Endothelial cell of umbilical vein (primary cell): ENCODE results near the gene EFNA2. TPM values are rescaled to one million over a fixed set of nuclear protein-coding genes. Genes with fewer than 3 reads are reported as not detected.

Source experiments
- Bru-seq: library from RNA; stranded (reverse); fragments of 400-500 nt; gene quantifications from one replicate; lab custom pipeline; 2021; lab: Mats Ljungman, UMichigan
- BruChase-seq, 2 experiments: library from RNA; stranded (reverse); fragments of 400-500 nt; gene quantifications; one replicate each; lab custom pipeline; 2021; lab: Mats Ljungman, UMichigan
- BruUV-seq: library from RNA; stranded (reverse); fragments of 400-500 nt; replicated peaks from 2 replicates; lab custom pipeline; 2021; lab: Mats Ljungman, UMichigan
- CTCF ChIA-PET: fragments of 300-600, 350-600 bp; sonication (Branson Sonifier 250); formaldehyde crosslinking; loops from one replicate; lab custom pipeline; 2021; ENCODE audit warnings: antibody characterized with exemption, inconsistent platforms; lab: Charles Lee
- POLR2A ChIA-PET: fragments of 300-600, 350-600 bp; sonication (Branson Sonifier 250); formaldehyde crosslinking; loops from one replicate; lab custom pipeline; 2021; ENCODE audit warnings: antibody characterized with exemption, inconsistent platforms; lab: Charles Lee
- DNase-seq: peaks from one replicate; pipeline ENCODE4 v3.0.0-alpha.2; 2011; ENCODE audit warnings: low read depth, low spot score
- FAIRE-seq: peaks from 2 replicates; lab custom pipeline; 2011; peaks lifted over from hg19 to GRCh38; lab: Jason Lieb, UNC
- H2AFZ ChIP-seq: 2 replicates; pipeline ENCODE4 v1.6.0; 2012; ENCODE audit warnings: low read depth, low read length, control low read depth, inconsistent platforms
- H3K27ac ChIP-seq: 2 replicates; pipeline ENCODE4 v1.5.1; 2011; ENCODE audit warnings: low read depth, mild to moderate bottlenecking, control low read depth, low read length, moderate library complexity; ENCODE audit not compliant: insufficient read depth
- H3K27me3 ChIP-seq, 2 experiments: 2 replicates each; pipeline versions ENCODE4 v1.6.0 to v1.6.1; 2011; ENCODE audit warnings: low read length in 2 of 2, mixed read lengths in 1 of 2; ENCODE audit not compliant: control insufficient read depth in 2 of 2, insufficient read depth in 2 of 2
- H3K36me3 ChIP-seq, 2 experiments: 2 replicates in 1 of 2; 3 replicates in 1 of 2; pipeline ENCODE4 v1.5.1; 2011; ENCODE audit warnings: low read length in 2 of 2, mild to moderate bottlenecking in 1 of 2, moderate library complexity in 1 of 2; ENCODE audit not compliant: control insufficient read depth in 2 of 2, insufficient read depth in 2 of 2; ENCODE audit errors: extremely low read depth in 1 of 2
- H3K4me1 ChIP-seq: 3 replicates; pipeline ENCODE4 v1.5.1; 2011; ENCODE audit warnings: mild to moderate bottlenecking, low read length; ENCODE audit not compliant: control insufficient read depth, insufficient read depth; ENCODE audit errors: extremely low read depth
- H3K4me2 ChIP-seq: 2 replicates; pipeline ENCODE4 v1.6.1; 2011; ENCODE audit warnings: low read length, control low read depth, mixed read lengths; ENCODE audit not compliant: insufficient read depth
- H3K4me3 ChIP-seq, 3 experiments: fragments of 200-600 bp in 1 of 3; sonication (generic), shearing (Covaris generic) in 1 of 3; replicated peaks in 1 of 3; 2 replicates each; pipeline ENCODE4 v1.5.1; 2011 to 2016; ENCODE audit warnings: control low read depth in 3 of 3, low read length in 3 of 3, mild to moderate bottlenecking in 2 of 3, inconsistent platforms in 1 of 3, low read depth in 1 of 3, moderate library complexity in 1 of 3; ENCODE audit not compliant: insufficient read depth in 1 of 3
- H3K79me2 ChIP-seq: 2 replicates; pipeline ENCODE4 v1.6.0; 2012; ENCODE audit warnings: low read length, inconsistent platforms; ENCODE audit not compliant: control insufficient read depth, insufficient read depth
- H3K9ac ChIP-seq: replicated peaks from 2 replicates; pipeline ENCODE3; 2011; ENCODE audit warnings: low read length, control low read depth; ENCODE audit not compliant: insufficient read depth; ENCODE audit errors: extremely low read depth
- H3K9me1 ChIP-seq: replicated peaks from 3 replicates; pipeline ENCODE4 v1.6.0; 2011; ENCODE audit warnings: mild to moderate bottlenecking, low read length; ENCODE audit not compliant: control insufficient read depth, insufficient read depth; ENCODE audit errors: extremely low read depth
- H3K9me3 ChIP-seq: replicated peaks from 2 replicates; pipeline ENCODE4 v1.5.1; 2012; ENCODE audit warnings: low read length, inconsistent platforms; ENCODE audit not compliant: control insufficient read depth, insufficient read depth
- H4K20me1 ChIP-seq: replicated peaks from 2 replicates; pipeline ENCODE3; 2011; ENCODE audit warnings: mild to moderate bottlenecking, low read length; ENCODE audit not compliant: control insufficient read depth, insufficient read depth; ENCODE audit errors: extremely low read depth
- EZH2 ChIP-seq: IDR thresholded peaks from 2 replicates; pipeline ENCODE4 v1.6.1; 2012; ENCODE audit warnings: borderline replicate concordance, low read depth, mild to moderate bottlenecking, moderate library complexity, low read length, inconsistent platforms; ENCODE audit not compliant: severe bottlenecking
- FOS ChIP-seq: IDR thresholded peaks from 2 replicates; pipeline ENCODE4 v1.6.1; 2011; ENCODE audit warnings: mild to moderate bottlenecking, low read length, moderate library complexity, borderline replicate concordance; ENCODE audit not compliant: insufficient read depth
- GATA2 ChIP-seq: IDR thresholded peaks from 2 replicates; pipeline ENCODE4 v1.7.0; 2011; ENCODE audit warnings: low read depth, mild to moderate bottlenecking, moderate library complexity, mixed read lengths, low read length; ENCODE audit not compliant: insufficient read length, insufficient read depth
- JUN ChIP-seq: IDR thresholded peaks from 2 replicates; pipeline ENCODE4 v1.6.1; 2011; ENCODE audit warnings: borderline replicate concordance, low read depth; ENCODE audit not compliant: insufficient read length, insufficient read depth
- MYC ChIP-seq: IDR thresholded peaks from one replicate; pipeline ENCODE4 v1.6.1; 2011; ENCODE audit warnings: mild to moderate bottlenecking, low read depth, low read length
- POLR2A ChIP-seq: IDR thresholded peaks from 2 replicates; pipeline ENCODE4 v1.6.1; 2012; ENCODE audit warnings: low read depth, mild to moderate bottlenecking, control low read depth, low read length
- POLR2AphosphoS5 ChIP-seq: IDR thresholded peaks from 2 replicates; pipeline ENCODE4 v1.6.1; 2012; ENCODE audit warnings: low read depth, mild to moderate bottlenecking, control low read depth, low read length, moderate library complexity; ENCODE audit not compliant: insufficient read depth
- dilution Hi-C: fragments of 300-500 bp; cut with MboI; formaldehyde crosslinking; loops from one replicate; pipeline ENCODE4 v1.15.0; 2019; ENCODE audit warnings: low sequenced_read_pairs; ENCODE audit not compliant: extremely low pct_ligation_motif_present
- intact Hi-C: fragments of 100-400 bp; cut with micrococcal nuclease; formaldehyde crosslinking; loops from one replicate; pipeline ENCODE4 v1.10.0; 2022
- long read RNA-seq: library from polyadenylated mRNA; stranded (forward); transcript quantifications from one replicate; pipeline ENCODE4 v2.0.0, GENCODE V29; 2021
- polyA minus RNA-seq, 3 experiments: library from RNA; depleted of rRNA, polyadenylated mRNA; stranded (reverse); fragments of >200 nt; gene quantifications; 1 replicate in 1 of 3; 2 replicates in 2 of 3; pipeline ENCODE4 v1.2.3, GENCODE V29; 2011
- polyA plus RNA-seq, 4 experiments: library from polyadenylated mRNA; depleted of rRNA in 3 of 4; stranded (reverse) in 3 of 4; unstranded in 1 of 4; fragments of >200 nt; gene quantifications; 2 replicates each; pipeline versions ENCODE4 v1.2.1 to v1.2.3, GENCODE V29; 2011 to 2012; ENCODE audit warnings: missing spikeins in 1 of 4
- total RNA-seq: library from RNA; stranded (reverse); gene quantifications from 2 replicates; pipeline ENCODE4 v1.2.3, GENCODE V29; 2021
- TF ChIP-seq, protein P1 (sequence below): IDR thresholded peaks from 2 replicates; pipeline ENCODE4 v1.6.1; 2011; ENCODE audit not compliant: insufficient read depth, insufficient read length
- TF ChIP-seq, protein P2 (sequence below), 2 donors: IDR thresholded peaks; 1 replicate in 1 of 2; 2 replicates in 1 of 2; pipeline ENCODE4 v1.5.1; 2011; ENCODE audit warnings: low read length in 2 of 2, mild to moderate bottlenecking in 2 of 2, moderate library complexity in 2 of 2, control low read depth in 1 of 2, inconsistent platforms in 1 of 2, low read depth in 1 of 2; ENCODE audit not compliant: insufficient read depth in 1 of 2; ENCODE audit errors: extremely low read depth in 1 of 2

EFNA2 gene
- total RNA-seq (1.1 and 2.5 TPM in 2 replicates), polyA plus RNA-seq (0.52 and 0.99 TPM in 2 replicates), polyA minus RNA-seq (not detected in 2 replicates), Bru-seq, nascent RNA (percentile 15 among the genes with signal in this experiment), BruChase-seq, experiment 1, labeled RNA remaining after a 6-hour chase (percentile 29 among the genes with signal in this experiment), BruChase-seq, experiment 2, labeled RNA remaining after a 2-hour chase (percentile 30 among the genes with signal in this experiment)
- 0.31 and 0.58 TPM in 2 replicates for polyA plus RNA-seq (2011; cell fraction: cytosol; rRNA removed)
- 0.36 and 0.42 TPM in 2 replicates for polyA plus RNA-seq (2011; cell fraction: nucleus; rRNA removed)
- 0.44 and 1.2 TPM in 2 replicates for polyA plus RNA-seq (2012)
- polyA minus RNA-seq (2011; cell fraction: cytosol; rRNA and poly(A)+ RNA removed): 2.5 TPM
- not detected in 2 replicates for polyA minus RNA-seq (2011; cell fraction: nucleus; rRNA and poly(A)+ RNA removed)
- long read RNA-seq, partial matches to known transcripts: 1 of 1 reads
- long read RNA-seq, other reads (novel, unspliced or antisense): 0 of 1 reads

DNA sequence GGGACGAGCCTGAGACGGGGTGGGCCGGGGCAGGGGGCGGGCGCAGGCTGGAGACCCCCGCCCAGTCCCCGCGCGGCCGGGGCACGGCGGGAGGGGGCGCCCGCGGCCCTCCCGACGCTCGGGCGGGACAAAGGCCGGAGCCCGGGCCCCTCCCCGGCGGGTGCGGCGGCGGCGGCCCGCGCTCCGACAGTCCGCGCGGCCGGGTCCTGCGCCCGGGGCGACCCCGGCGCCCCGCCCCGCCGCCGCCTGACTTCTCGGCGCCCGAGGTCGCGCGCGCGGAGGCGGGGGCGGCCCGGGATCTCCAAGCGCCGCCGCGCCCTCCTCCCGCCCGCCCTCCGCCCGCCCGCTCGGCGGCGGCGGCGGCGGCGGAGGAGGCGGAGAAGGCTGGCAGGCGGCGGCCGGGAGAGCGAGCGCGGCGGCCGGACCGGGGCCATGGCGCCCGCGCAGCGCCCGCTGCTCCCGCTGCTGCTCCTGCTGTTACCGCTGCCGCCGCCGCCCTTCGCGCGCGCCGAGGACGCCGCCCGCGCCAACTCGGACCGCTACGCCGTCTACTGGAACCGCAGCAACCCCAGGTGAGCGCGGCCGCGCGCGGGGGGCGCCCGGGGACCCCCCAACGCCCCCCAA is at the start of gene EFNA2:
TSS of gene EFNA2 (plus strand) at position 137 of the 624 bp plus-strand sequence. CDS start at position 433, 296 bp downstream.
- Histone ChIP-seq H4K20me1 (no peaks in the 10 kb centered on the region), H3K9me1 (no peaks in the 10 kb centered on the region), H3K9me3 (no peaks in the 10 kb centered on the region), H2AFZ (no peak within 1 kb of the TSS), H3K79me2 (no peaks in the 10 kb centered on the region), H3K4me2 (no peak within 1 kb of the TSS), H3K36me3 (no peaks in the 10 kb centered on the region), H3K27me3 (peaks cover 8 to 20% of the 10 kb centered on the region in 2 experiments), H3K9ac (no peak within 1 kb of the TSS), H3K4me1 (no peaks in the 10 kb centered on the region), H3K4me3 (peak within 1 kb of the TSS in 1 of 3 experiments; percentile 18), H3K27ac (no peak within 1 kb of the TSS)
- DNase-seq (no peak), FAIRE-seq (no peak)
- ChIA-PET CTCF (no interaction called here), POLR2A (no interaction called here)
- BruUV-seq: no TSS peak
- dilution Hi-C loops: no loop called here
- intact Hi-C loops: no loop called here
- TF ChIP-seq, protein P1, sequence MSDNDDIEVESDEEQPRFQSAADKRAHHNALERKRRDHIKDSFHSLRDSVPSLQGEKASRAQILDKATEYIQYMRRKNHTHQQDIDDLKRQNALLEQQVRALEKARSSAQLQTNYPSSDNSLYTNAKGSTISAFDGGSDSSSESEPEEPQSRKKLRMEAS: no peak
- TF ChIP-seq, protein P2, sequence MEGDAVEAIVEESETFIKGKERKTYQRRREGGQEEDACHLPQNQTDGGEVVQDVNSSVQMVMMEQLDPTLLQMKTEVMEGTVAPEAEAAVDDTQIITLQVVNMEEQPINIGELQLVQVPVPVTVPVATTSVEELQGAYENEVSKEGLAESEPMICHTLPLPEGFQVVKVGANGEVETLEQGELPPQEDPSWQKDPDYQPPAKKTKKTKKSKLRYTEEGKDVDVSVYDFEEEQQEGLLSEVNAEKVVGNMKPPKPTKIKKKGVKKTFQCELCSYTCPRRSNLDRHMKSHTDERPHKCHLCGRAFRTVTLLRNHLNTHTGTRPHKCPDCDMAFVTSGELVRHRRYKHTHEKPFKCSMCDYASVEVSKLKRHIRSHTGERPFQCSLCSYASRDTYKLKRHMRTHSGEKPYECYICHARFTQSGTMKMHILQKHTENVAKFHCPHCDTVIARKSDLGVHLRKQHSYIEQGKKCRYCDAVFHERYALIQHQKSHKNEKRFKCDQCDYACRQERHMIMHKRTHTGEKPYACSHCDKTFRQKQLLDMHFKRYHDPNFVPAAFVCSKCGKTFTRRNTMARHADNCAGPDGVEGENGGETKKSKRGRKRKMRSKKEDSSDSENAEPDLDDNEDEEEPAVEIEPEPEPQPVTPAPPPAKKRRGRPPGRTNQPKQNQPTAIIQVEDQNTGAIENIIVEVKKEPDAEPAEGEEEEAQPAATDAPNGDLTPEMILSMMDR (IDR thresholded peaks at IDR 0.05; ENCODE audit: extremely low read depth in 1 of 2, insufficient read depth in 1 of 2, low read depth in 1 of 2, low read length in 2 of 2): no peak
- TF ChIP-seq FOS (no peak), POLR2A (no peak), GATA2 (no peak), POLR2AphosphoS5 (no peak), JUN (no peak), EZH2 (no peak), MYC (no peak)
